ENCODE measurements around the gene KCNJ4. TPM values are rescaled to one million over a fixed set of nuclear protein-coding genes. Genes with fewer than 3 reads are reported as not detected.

KCNJ4 gene
- total RNA-seq, 2 donors from 2014 or later = not detected

GRCh38 chr22:38453996-38454352 is 1.0 kb downstream of the KCNJ4 start:
- H3K9me3 ChIP-seq = no peaks in the 10 kb centered on the region
- ATAC-seq (ENCODE audit: insufficient number of reproducible peaks, low FRiP score, low read depth) (no peak), DNase-seq (ENCODE audit: low spot score) (no peak)
- H3K36me3 ChIP-seq = no peaks in the 10 kb centered on the region
- H3K4me1 ChIP-seq (ENCODE audit: control insufficient read depth in 1 of 2, low read depth in 2 of 2) = peaks cover 5 to 25% of the 10 kb centered on the region in 2 donors
- H3K4me3 ChIP-seq = no peak overlapping the region
- H3K27ac ChIP-seq = no peak overlapping the region
- TF ChIP-seq CTCF (IDR thresholded peaks at IDR 0.05) = no peak
- H3K27me3 ChIP-seq (replicated peaks; ENCODE audit: insufficient read depth) = peaks cover 6% of the 10 kb centered on the region

- Histone ChIP-seq H3K36me3 (no peaks in the 10 kb centered on the region), H3K4me1 (ENCODE audit: control insufficient read depth in 1 of 2, low read depth in 2 of 2) (peaks cover 5 to 25% of the 10 kb centered on the region in 2 donors), H3K27me3 (replicated peaks; ENCODE audit: insufficient read depth) (peaks cover 6% of the 10 kb centered on the region), H3K27ac (no peak overlapping the region), H3K4me3 (no peak overlapping the region), H3K9me3 (no peaks in the 10 kb centered on the region)
- ATAC-seq (ENCODE audit: insufficient number of reproducible peaks, low FRiP score, low read depth) = no peak
- no peak for TF ChIP-seq CTCF (IDR thresholded peaks at IDR 0.05)
- DNase-seq (ENCODE audit: low spot score) = no peak
These were observed 1.8 kb downstream of the KCNJ4 start for GRCh38 chr22:38453066-38453672.

GRCh38 chr22:38452373-38453065 is 2.5 kb downstream of the KCNJ4 start:
- no peak for DNase-seq (ENCODE audit: low spot score)
- Histone ChIP-seq H3K4me1 (ENCODE audit: control insufficient read depth in 1 of 2, low read depth in 2 of 2) (peaks cover 5 to 25% of the 10 kb centered on the region in 2 donors), H3K9me3 (no peaks in the 10 kb centered on the region), H3K27me3 (replicated peaks; ENCODE audit: insufficient read depth) (peaks cover 6% of the 10 kb centered on the region), H3K36me3 (no peaks in the 10 kb centered on the region), H3K4me3 (no peak overlapping the region), H3K27ac (no peak overlapping the region)
- no peak for TF ChIP-seq CTCF (IDR thresholded peaks at IDR 0.05)
- ATAC-seq (ENCODE audit: insufficient number of reproducible peaks, low FRiP score, low read depth) = peak; percentile 61

GRCh38 chr22:38451864-38452263 is 3.1 kb downstream of the KCNJ4 start:
- no peak for DNase-seq (ENCODE audit: low spot score)
- ATAC-seq (ENCODE audit: insufficient number of reproducible peaks, low FRiP score, low read depth) = no peak
- H3K36me3 ChIP-seq = no peaks in the 10 kb centered on the region
- H3K27me3 ChIP-seq (replicated peaks; ENCODE audit: insufficient read depth) = peaks cover 6% of the 10 kb centered on the region
- no peak overlapping the region for H3K4me3 ChIP-seq
- H3K4me1 ChIP-seq (ENCODE audit: control insufficient read depth in 1 of 2, low read depth in 2 of 2) = peaks cover 5 to 25% of the 10 kb centered on the region in 2 donors
- TF ChIP-seq CTCF (IDR thresholded peaks at IDR 0.05) = no peak
- no peak overlapping the region for H3K27ac ChIP-seq
- no peaks in the 10 kb centered on the region for H3K9me3 ChIP-seq

- no peak for TF ChIP-seq CTCF (IDR thresholded peaks at IDR 0.05)
- Histone ChIP-seq H3K4me3 (no peak overlapping the region), H3K27me3 (replicated peaks; ENCODE audit: insufficient read depth) (peaks cover 6% of the 10 kb centered on the region), H3K27ac (no peak overlapping the region), H3K9me3 (no peaks in the 10 kb centered on the region), H3K36me3 (no peaks in the 10 kb centered on the region), H3K4me1 (ENCODE audit: control insufficient read depth in 1 of 2, low read depth in 2 of 2) (peaks cover 5 to 25% of the 10 kb centered on the region in 2 donors)
- ATAC-seq (ENCODE audit: insufficient number of reproducible peaks, low FRiP score, low read depth) (no peak), DNase-seq (ENCODE audit: low spot score) (no peak)
These were observed 3.6 kb downstream of the KCNJ4 start for GRCh38 chr22:38451404-38451803.

Measured in thoracic aorta (tissue), 2 donors.